ENCODE results near the gene ABCC5.

The ABCC5 gene

GRCh38 chr3:183884427-183885296 lies 133.0 kb downstream of the ABCC5 start, which contains the start of gene PARL (continued):
- TF ChIP-seq MZF1 (tag by site-specific recombination; IDR thresholded peaks at IDR 0.05; ENCODE audit: borderline replicate concordance) = no peak
- TF ChIP-seq KLF9 (tag by site-specific recombination; IDR thresholded peaks at IDR 0.05; ENCODE audit: low read depth) = peak; percentile 71
- TF ChIP-seq ZNF10 (tag by site-specific recombination; IDR thresholded peaks at IDR 0.05) = no peak
- no peak for TF ChIP-seq ZNF426 (tag by site-specific recombination; IDR thresholded peaks at IDR 0.05)
- TF ChIP-seq ZNF302 (tag by site-specific recombination; IDR thresholded peaks at IDR 0.05; ENCODE audit: low read depth) = no peak
- no peak for TF ChIP-seq ZNF521 (tag by site-specific recombination; IDR thresholded peaks at IDR 0.05)
- TF ChIP-seq OVOL3 (tag by site-specific recombination; IDR thresholded peaks at IDR 0.05) = no peak
- 0 out of 2 replicates have a peak, but pooled peaks have one; percentile 15 for TF ChIP-seq ZNF18 (tag by site-specific recombination; IDR thresholded peaks at IDR 0.05)
- no peak for TF ChIP-seq REPIN1 (tag by site-specific recombination; IDR thresholded peaks at IDR 0.05; ENCODE audit: low read depth)
- TF ChIP-seq ZNF423 (tag by site-specific recombination; IDR thresholded peaks at IDR 0.05) = no peak
- no peak for TF ChIP-seq ZNF214 (tag by site-specific recombination; IDR thresholded peaks at IDR 0.05; ENCODE audit: borderline replicate concordance)
- peak; percentile 77 for TF ChIP-seq GLIS2 (tag by site-specific recombination; IDR thresholded peaks at IDR 0.05)
- TF ChIP-seq ZNF692 (tag by site-specific recombination; IDR thresholded peaks at IDR 0.05) = peak; percentile 85
- TF ChIP-seq ZNF529 (tag by site-specific recombination; IDR thresholded peaks at IDR 0.05; ENCODE audit: insufficient replicate concordance) = no peak
- peak; percentile 54 for TF ChIP-seq ZBTB26 (tag by site-specific recombination; optimal IDR thresholded peaks at IDR 0.05)
- peak; percentile 81 for TF ChIP-seq ZSCAN30 (tag by site-specific recombination; IDR thresholded peaks at IDR 0.05)
- TF ChIP-seq PRDM2 (tag by site-specific recombination; IDR thresholded peaks at IDR 0.05; ENCODE audit: borderline replicate concordance) = no peak
- TF ChIP-seq ZNF623 (tag by site-specific recombination; IDR thresholded peaks at IDR 0.05) = no peak
- TF ChIP-seq ZNF37A (tag by site-specific recombination; IDR thresholded peaks at IDR 0.05) = no peak
- peak; percentile 68 for TF ChIP-seq ZNF654 (tag by site-specific recombination; IDR thresholded peaks at IDR 0.05; ENCODE audit: low read depth)
- no peak for TF ChIP-seq ZNF223 (tag by site-specific recombination; IDR thresholded peaks at IDR 0.05)
- TF ChIP-seq ZNF548 (tag by site-specific recombination; IDR thresholded peaks at IDR 0.05) = no peak
- TF ChIP-seq ZNF146 (tag by site-specific recombination; IDR thresholded peaks at IDR 0.05) = peak; percentile 41; the same call in 1 of the 2 replicates
- TF ChIP-seq ZNF488 (tag by site-specific recombination; IDR thresholded peaks at IDR 0.05) = no peak
- no peak for TF ChIP-seq ZNF221 (tag by site-specific recombination; IDR thresholded peaks at IDR 0.05; ENCODE audit: borderline replicate concordance)
- peak; percentile 87; the same call in 1 of the 2 replicates for TF ChIP-seq KLF16 (tag by site-specific recombination; IDR thresholded peaks at IDR 0.05)
- TF ChIP-seq ZNF785 (tag by site-specific recombination; IDR thresholded peaks at IDR 0.05) = no peak
- peak; percentile 98 for TF ChIP-seq ZNF341 (tag by site-specific recombination; IDR thresholded peaks at IDR 0.05; ENCODE audit: low read depth)
- TF ChIP-seq SP3 (tag by site-specific recombination; IDR thresholded peaks at IDR 0.05) = peak; percentile 80
